Testis (tissue), 2 donors: ENCODE data around the gene CREB3L1.

Experiments
- CTCF ChIP-seq, 3 experiments: fragments of 450-650 bp in 2 of 3; fragments of 200-600 bp in 1 of 3; sonication (generic) in 1 of 3; IDR thresholded peaks; one replicate each; pipeline ENCODE4 v1.5.1; 2016 to 2019; ENCODE audit warnings: antibody characterized with exemption in 3 of 3, mild to moderate bottlenecking in 2 of 3, moderate library complexity in 1 of 3
- POLR2A ChIP-seq: fragments of 450-650 bp; IDR thresholded peaks from one replicate; pipeline ENCODE4 v1.6.1; 2017; ENCODE audit warnings: antibody characterized with exemption, mild to moderate bottlenecking, moderate library complexity

DNA sequence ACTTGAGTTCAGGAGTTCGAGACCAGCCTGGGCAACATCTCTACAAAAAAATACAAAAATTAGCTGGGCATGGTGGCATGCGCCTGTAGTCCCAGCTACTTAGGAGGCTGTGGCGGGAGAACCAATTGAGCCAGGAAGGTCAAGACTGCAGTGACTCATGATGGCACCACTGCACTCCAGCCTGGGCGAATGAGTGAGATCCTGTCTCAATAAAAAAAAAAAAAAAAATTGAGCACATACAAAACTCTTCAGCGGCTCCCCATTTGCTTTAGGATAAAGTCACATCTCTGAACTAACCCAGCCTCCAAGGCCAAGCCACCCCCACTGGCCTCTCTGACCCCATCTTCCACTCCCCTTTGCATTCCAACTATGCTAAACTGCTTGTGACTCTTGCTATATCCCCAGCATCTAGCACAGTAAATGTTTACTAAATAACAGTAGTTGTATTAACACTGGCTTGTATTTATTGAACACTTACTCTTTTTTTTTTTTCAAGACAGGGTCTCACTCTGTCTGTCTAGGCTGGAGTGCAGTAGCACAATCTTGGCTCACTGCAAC is 28.9 kb downstream of the CREB3L1 start:
- TF ChIP-seq CTCF (IDR thresholded peaks at IDR 0.05) (no peak), POLR2A (no peak)
